GM18520 (cell line): ENCODE results near the gene TMEM132D.

Source experiments
- ATAC-seq: cut with Tn5 transposase; IDR thresholded peaks from one replicate; pipeline ENCODE4 v1.9.1; 2021; ENCODE audit not compliant: unreplicated experiment

Gene TMEM132D

DNA sequence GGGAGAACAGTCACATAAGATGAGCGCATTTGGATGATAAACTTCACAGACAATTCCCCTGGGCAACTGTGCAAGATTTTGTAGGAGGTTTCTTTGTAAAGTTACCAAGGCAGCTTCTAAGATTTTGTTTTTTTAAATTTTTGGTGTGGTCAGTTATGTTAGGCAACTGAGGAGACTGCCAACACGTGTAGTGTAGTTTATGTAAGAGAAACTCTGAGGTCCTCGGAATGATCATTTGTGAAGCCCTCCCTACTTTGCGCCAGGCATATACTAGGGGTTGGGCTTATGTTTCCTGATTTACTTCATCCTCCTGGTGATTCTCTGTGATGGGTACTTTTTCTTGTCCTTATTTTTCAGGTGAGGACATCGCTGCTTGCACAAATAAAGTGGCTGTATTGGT is 433.6 kb downstream of the TMEM132D start:
- no peak for ATAC-seq

DNA sequence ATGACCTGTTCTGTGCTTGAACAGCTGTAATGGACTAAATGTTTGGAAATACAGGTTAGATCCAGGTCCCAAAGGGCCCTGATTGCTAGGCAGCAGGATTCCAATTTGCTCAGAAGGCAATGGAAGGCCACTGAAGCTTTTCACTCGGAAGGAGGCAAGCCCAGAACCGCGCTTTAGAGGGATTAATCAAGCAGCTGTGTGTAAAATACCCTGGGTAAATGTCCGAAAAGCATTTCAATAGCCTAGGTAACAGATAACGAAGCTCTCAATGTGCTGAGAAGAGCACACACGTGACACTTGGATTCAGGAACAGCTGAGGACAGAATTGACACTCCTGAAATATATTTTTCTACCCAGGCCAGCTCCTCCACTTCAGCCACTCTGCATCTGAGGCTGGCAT is 436.1 kb downstream of the TMEM132D start:
- ATAC-seq = no peak

GRCh38 chr12:129467289-129467688 is 436.5 kb downstream of the TMEM132D start:
- ATAC-seq = no peak

DNA sequence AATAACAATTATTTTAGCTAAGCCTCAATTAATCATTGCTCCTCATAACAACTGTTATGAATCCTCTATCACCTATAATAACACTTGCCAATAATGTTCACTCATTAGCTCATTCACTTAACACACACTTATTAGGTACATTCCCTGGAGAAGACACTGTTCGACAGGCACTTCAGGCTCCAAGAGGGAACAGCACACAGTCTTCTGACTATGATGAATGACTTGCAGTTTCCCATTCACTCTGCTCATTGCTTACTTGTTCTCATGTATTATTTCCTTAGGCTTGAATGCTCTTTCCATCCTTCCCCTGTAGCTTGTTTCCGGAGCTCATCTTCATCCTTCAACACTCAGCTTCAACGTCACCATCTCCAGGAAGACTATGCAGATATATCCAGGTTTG is 437.3 kb downstream of the TMEM132D start:
- ATAC-seq = no peak

- ATAC-seq = no peak
These were observed 443.9 kb downstream of the TMEM132D start for GRCh38 chr12:129459886-129460285.

DNA sequence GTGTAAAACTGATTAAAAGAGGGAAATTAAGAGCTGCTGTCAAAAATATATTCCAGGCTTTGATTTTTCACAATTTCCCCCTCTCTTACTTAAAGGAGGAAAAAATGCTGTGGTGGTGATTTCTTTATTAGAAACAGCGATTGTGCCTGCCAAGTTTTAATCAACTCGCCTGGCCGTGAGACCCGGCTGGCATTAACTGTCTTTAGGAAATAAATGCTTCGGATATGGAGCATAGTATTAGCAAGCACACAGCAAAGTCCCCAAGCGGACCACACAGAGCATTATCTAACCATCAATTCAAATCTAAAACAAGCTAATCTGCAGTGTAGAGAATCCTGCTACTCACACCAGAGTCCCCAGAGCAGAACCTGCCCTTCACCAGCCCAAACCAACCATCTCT is 457.1 kb downstream of the TMEM132D start:
- no peak for ATAC-seq

- ATAC-seq = no peak
These were observed 463.5 kb downstream of the TMEM132D start for GRCh38 chr12:129440278-129440677.

DNA sequence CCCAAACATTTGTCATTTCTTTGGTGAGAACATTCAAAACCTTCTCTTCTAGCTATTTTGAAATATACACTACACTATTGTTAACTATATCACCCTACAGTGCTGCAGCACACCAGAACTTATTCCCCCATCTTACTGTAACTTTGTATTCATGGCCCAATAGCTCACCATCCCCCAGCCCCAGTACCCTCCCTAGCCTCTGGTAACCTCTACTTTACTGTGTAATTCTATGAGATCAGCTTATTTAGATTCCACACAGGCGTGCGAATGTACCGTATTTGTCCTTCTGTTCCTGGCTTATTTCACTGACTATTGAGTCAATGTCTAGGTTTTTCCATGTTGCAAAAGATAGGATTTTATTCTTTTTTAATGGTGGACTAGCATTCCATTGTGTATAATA is 469.0 kb downstream of the TMEM132D start:
- no peak for ATAC-seq

GRCh38 chr12:129428240-129428936 is 475.4 kb downstream of the TMEM132D start:
- no peak for ATAC-seq

GRCh38 chr12:129423041-129423580 is 480.7 kb downstream of the TMEM132D start:
- no peak for ATAC-seq

DNA sequence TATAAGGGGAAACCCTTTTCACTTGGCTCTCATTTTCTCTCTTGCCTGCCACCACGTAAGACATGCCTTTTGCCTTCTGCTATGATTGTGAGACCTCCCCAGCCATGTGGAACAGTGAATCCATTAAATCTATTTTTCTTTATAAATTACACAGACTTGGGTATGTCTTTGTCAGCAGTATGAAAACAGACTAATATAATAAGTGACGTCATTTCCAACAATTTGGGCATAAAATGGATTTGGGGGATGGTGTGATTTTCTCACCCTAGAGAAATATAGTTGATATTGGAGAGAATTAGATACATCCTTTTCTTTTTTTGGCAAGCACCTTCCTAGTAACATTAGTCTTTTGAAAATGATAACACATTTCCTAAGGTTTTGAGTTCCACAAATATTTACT is 490.5 kb downstream of the TMEM132D start:
- ATAC-seq = no peak

DNA sequence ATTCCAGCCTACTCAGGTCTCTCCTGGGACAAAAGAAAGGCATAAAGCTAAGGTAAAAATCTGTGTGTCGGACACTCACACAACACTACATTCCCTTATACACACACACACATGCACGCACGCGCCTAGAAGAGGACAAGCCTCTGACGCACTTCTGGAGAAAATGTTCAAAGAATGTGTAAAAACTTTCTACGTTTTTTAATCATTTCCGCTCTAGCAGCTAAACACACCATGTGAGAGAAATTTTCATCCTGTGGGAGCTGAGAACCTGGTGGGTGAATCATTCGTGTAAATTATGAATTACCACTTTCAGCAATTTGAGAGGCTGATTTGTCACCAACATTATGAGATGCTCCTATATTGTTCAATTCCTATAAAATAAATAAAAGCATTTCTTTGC is 494.5 kb downstream of the TMEM132D start:
- no peak for ATAC-seq

DNA sequence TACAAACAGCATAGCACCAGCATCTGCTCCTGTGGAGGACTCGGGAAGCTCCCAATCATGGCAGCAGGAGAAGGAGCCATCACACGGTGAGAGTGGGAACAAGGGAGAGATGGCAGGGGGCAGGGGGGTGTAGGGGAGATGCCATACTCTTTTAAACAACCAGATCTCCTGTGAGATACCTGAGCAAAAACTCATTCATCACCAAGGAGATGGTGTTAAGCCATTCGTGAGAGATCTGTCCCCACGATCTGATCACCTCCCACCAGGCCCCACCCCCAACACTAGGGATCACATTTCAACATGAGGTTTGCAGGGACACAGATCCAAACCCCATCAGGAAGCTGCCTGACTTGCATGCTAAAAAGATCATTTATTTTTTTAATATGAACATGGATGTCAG is 499.3 kb downstream of the TMEM132D start:
- ATAC-seq = no peak

GRCh38 chr12:129401572-129401971 is 502.3 kb downstream of the TMEM132D start:
- no peak for ATAC-seq

GRCh38 chr12:129394177-129394825 is 509.5 kb downstream of the TMEM132D start:
- no peak for ATAC-seq

DNA sequence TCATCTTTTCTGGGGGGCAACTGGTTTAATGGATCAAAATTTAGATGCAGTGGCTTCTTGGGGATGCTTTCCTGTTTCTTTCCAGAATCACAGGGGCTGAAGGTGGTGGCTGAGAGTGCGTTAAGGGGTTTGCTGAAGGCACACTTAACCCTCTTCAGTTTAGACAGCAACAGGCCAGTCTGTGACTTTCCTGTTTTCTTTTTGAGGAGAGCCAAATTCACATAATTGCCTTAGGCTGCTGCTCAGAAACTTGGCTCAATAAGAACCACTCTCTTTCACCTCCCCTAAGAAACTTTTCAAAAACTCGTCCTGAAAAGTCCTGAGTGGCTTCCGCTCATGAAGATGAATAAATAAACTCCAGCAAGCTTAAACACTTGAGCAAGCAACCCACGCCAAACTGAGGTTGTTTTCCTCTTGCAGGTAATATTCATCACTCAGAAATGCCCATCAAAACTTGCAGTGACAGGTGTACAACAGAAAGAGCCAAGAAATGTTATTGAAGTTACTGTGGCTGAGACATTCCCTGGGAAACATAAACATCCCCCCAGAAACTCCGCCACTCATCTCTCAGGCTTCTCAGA is 510.4 kb downstream of the TMEM132D start:
- no peak for ATAC-seq

DNA sequence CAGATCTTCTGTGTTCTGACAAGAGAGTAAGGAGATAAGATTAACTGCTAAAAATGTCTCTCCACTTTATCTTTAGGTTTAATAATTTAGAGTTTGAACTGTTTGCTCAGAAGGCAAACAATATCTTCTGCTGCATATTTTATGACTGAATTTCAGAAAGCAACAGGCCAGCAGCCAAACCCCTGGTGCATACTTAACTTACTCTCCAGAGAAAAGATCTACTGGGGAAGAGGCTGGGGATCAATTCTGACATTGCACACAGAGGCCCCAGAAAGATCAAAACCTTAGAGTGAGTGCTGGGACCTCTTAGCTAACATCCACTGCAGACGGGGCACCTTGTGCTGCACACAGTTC is 518.2 kb downstream of the TMEM132D start:
- no peak for ATAC-seq

DNA sequence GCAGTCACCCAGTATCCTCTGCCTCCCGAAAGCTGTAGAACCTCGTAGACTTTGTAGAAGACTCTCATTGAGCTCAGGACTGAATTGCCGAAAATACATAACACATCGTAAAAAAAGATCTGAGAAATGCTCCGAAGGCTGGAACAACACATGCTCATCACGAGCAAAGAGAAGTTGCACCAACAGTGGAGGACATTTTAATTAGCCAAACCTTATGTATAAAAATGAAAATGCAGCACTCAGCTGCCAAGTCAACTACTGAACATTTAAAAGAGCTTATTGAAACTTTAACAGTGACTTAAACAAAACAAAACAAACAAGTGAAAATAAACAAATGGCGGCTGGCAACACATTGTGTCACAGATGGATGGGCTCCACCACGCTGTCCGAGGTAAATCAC is 519.9 kb downstream of the TMEM132D start:
- ATAC-seq = no peak

DNA sequence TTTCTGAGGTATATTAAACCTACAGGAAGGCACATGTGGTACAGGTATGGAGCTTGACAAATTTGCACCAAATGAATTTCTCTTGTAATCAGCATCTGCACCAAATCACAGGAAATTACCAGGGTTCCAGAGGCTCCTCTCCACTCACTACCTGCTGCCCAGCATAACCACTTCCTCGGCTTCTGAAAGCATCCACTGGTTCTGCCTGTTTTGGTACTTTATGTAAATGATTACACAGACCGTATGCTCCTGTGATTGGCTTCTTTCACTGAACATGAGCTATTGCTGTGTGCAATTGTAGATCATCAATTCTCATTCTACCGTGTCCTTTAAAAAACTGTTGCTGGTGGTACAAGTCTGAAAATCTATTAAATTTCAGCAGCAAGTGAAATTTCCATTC is 522.1 kb downstream of the TMEM132D start:
- ATAC-seq = no peak

GRCh38 chr12:129379076-129379804 is 524.6 kb downstream of the TMEM132D start:
- ATAC-seq = no peak

DNA sequence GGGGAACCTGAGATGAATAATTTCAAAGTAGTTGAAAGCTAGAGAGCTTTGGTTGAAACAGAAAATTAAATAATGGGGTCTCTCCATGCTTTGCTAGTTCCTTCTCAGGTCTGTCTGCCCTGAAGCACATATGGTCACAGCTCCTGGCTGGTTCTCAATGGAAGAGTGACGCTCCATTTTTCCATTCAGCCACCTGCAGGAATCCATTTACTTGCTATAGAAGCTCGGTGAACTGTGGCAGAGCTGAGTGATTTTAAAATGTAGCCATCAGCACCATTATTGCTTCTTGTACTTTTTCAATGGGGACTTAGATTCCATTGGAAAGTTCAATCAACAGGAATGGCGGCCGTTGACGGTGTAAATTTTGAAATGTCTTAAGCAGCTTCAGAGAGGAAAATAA is 525.3 kb downstream of the TMEM132D start:
- ATAC-seq = no peak

- ATAC-seq = no peak
These were observed 530.1 kb downstream of the TMEM132D start for GRCh38 chr12:129373746-129374145.
